GM18507 (cell line): ENCODE results near the gene CDH4.

Experiments
- DNase-seq: peaks from one replicate; pipeline ENCODE4 v3.0.0; 2011; ENCODE audit warnings: low read depth; ENCODE audit not compliant: insufficient read length; ENCODE audit errors: extremely low spot score
- FAIRE-seq: peaks from 2 replicates; lab custom pipeline; 2011; peaks lifted over from hg19 to GRCh38; lab: Jason Lieb, UNC

CDH4 gene

DNA sequence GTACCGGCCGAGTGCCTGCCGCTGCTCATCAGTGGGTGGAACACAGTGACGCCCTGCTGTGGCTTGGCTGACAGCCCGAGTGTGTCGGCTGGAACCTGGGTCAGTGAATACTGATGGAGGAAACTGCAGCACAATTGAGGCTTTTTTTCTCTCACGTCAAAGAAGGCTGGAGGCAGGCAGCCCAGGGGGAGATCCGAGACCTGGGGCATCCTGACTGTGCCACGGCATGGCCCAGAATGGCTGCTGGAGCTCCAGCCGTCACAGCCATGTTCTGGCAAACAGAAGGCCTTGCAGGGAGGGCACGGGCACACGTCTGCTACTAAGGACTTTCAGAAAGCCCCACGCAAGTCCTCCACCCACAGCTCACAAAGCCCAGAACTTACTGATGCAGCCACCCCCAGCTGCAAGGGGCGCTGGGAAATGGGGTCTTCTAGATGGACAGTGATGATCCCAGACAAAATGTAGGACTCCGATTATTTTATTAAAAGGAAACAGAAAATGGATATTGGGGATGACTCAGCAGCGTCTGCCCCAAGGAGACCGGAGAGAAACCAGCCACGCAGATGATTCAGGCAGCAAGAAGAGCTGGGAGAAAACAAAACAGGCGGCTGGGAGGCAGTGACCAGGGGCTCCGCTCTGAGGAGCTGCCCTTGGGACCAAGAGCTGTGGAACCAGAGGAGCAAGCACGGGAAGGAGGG lies 673.6 kb downstream of the CDH4 start:
- no peak for FAIRE-seq
- no peak for DNase-seq

DNA sequence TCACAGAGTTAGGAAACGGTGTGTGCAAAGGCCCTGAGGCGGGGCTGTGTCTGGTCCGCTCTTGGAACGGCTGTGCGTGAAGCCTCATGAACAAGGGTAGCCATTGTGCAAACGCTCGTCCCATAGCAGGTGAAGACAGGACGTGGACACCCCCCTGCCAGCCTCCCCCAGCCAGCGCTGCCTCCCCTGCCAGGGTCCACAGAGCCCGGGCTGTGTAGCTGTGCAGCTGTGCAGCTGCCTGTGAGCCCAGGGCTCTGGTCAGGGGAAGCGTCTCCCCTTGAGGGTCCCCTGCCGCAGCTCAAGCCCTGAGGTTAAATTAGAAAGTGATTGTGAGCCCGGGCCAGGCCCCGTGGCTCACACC lies 674.2 kb downstream of the CDH4 start:
- DNase-seq (no peak), FAIRE-seq (no peak)

DNA sequence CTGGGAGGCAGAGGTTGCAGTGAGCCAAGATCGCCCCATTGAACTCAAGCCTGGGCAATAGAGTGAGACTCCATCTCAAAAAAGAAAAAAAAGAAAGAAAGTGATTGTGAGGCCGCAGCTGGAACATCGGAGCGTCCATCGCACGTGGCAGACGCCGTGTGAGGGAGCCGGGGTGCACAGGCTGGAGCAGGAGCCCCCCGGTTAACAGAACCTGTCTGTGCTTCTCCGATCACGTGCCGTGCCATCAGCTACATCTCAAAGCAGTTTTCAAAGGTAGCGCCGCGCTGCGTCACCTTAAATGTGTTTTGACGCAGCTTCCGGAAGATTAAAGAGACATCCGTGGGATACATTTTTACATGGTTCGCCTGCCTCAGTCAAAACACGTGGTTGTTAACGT lies 674.7 kb downstream of the CDH4 start:
- no peak for FAIRE-seq

DNA sequence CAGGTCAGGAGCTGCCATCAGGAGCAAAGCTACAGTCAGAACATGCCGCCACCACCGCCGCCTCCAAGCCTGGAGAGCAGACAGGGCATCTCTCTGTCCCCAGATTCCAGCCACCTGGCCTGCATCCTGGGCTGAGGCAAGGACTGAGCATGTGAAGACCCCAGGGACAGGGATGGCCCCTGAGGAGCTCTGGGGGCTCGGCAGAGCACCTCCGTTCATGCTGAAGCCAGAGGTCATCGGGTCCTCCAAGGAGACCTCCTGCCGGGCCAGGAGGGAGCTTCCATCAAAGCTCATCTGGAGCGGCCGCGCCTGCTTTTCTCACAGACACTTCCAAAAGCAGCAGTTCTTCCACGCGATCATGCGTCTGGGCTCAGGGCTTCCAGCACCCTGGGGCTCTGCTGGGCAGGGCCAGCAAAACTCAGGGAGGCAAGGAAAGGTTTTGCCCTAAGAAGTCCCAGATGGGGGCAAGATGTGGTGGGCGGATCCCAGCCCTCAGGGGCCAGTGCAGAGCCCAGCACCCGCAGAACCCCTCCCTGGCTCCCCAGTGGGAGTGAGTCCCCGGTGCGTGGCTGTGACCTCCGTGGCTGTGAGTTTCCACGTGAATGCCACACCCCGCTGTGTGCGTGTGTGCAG lies 675.2 kb downstream of the CDH4 start:
- FAIRE-seq = no peak
- no peak for DNase-seq

More for the DNA sequence above, 674.7 kb downstream of the CDH4 start:
- no peak for DNase-seq

DNA sequence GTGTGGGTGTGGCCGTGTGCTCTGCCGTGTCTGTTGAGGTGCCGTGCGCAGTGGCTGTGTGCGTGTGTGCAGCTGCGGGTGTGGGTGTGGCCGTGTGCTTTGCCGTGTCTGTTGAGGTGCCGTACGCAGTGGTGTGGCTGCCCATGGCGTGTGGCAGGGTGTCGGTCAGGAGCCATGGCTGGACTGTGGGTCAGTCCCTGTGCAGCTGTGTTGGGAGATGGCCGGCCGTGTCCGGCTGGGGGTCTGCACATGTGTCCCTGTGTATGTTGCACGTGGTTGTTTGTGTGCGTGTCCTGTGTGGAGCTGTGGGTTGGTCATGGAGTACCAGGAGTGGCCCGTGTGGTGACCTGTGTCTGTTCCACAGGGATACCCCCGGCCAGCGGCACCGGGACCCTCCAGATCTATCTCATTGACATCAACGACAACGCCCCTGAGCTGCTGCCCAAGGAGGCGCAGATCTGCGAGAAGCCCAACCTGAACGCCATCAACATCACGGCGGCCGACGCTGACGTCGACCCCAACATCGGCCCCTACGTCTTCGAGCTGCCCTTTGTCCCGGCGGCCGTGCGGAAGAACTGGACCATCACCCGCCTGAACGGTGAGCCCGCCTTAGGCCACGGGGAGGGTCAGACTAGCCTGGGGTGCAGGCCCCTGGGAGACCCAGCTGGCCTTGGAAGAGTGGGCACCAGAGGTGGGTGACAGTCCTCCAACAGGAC lies 675.9 kb downstream of the CDH4 start:
- DNase-seq = no peak
- no peak for FAIRE-seq

DNA sequence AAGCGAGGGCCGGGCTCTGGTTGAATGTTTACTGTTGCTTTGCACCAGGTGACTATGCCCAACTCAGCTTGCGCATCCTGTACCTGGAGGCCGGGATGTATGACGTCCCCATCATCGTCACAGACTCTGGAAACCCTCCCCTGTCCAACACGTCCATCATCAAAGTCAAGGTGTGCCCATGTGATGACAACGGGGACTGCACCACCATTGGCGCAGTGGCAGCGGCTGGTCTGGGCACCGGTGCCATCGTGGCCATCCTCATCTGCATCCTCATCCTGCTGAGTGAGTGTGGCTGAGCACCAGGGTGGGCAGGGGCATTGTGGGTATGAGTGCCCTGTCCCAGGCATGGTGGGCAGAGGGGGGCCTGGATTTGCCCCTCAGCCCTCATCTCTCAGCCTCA lies 677.5 kb downstream of the CDH4 start:
- FAIRE-seq = no peak
- DNase-seq = no peak

DNA sequence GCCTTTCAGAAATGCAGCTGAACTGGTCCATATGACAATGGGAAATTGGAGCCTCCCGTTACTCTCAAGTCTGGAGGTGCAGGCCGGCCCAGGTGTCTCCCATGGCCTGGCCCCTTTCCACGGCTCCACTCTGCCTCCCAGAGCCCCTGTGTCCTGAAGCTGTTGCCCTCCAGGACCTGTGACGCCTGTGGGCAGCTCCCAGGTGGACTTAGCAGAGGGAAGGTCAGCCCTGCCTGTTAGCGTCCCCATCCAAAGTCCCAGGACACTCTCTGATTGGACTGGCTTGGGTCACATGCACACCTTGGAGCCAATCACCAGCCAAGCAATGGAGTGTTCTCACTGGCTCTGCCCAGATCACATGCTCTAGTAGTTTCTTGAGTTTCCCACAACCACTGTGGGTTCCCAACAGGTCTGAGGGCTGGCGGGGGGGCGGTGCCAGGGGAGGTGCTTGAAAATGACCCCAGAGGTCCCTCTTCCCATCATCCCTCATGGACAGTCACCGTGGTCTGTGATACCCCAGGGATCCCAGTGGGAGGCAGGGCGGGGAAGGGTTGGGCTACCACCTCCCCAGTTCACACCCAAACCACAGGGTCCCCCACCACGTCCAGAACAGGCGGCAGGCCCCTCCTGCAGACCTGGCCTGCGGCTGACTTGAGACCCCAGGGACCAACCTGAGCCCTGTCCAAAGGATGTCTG lies 678.1 kb downstream of the CDH4 start:
- FAIRE-seq (no peak), DNase-seq (no peak)

DNA sequence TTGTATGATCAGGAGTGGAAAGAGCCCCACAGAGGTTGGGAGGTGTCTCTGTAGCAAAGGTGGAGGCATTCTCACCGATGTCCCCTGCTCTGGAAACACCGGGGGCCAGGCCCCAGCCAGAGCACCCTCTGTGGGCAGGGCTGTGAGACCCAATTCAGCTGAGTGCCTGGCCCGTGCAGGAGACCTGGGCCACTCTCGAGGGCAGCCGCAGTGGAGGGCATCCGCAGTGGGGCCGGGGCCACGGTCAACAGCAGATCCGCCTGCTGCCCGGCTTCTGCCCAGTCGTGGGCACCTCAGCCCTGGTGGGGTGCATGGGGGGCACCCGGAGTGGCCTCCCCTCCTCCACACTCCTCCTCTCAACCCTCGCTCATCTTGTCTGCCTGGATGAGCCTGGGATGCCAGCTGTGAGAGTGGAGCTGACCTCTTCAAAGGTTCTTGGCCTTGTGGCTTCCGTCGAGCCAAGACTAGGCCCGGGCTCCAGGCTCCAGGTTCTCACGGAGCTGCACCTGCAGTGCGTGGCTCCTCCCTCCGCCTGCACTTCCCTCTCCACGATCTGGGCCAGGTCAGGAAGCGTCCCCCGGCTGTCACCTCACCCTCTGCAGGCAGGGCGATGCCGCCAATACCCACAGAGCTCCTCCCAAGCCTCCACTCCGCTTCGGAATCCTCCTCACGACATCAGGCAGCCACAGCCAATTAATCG lies 678.9 kb downstream of the CDH4 start:
- no peak for FAIRE-seq
- no peak for DNase-seq

DNA sequence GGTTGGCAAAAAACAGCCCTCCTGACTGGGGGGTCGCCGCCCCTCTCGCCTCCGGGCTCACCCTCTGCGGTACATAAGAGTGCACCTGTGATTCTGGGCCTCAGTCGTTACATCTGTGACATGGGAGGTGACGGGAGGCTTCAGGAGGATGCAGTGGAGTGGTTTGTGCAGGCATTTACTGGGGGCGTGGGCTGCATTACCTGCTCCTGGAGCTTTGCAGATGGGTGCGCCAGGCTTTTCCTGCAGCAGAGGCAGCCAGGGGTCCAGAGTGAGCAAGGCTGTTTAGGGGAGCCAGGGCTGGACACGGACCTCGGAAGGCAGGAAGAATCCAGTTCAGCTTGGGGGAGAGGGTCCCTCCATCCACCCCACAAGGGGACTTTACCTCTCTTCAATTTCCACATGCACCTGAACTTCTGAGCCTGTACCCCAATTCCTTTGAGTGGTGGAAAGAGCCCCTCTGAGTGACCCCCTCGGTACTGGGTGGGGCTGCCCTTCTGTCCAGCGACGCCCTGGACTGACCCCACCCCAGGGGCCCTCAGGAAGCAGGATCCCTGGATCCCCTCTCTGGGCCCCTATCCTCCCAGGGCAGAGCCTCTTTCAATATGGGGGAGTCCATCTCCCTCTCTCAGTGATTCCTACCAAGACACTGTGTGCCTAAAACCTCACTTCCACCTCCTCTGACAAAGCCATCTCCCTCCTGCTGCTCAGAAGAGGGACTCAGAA lies 679.6 kb downstream of the CDH4 start:
- FAIRE-seq = no peak
- no peak for DNase-seq

DNA sequence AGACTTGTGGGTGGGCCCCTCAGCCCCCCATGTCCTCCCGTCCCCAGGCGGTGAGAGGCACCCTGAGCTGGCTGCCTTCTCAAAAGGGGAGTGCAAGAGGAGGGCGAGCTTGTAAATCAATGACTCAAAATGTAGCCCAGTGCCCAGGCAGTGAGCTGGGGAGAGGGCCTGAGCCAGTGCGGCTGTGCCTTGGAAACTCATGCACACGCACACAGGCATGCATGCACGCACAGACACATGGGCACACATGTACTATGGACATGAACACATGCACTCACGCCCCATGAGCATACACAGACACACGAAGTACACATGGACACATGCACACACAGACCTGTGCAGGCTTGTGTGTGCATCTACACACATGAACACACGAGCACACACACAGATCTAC lies 680.1 kb downstream of the CDH4 start:
- DNase-seq = no peak
- FAIRE-seq = no peak

DNA sequence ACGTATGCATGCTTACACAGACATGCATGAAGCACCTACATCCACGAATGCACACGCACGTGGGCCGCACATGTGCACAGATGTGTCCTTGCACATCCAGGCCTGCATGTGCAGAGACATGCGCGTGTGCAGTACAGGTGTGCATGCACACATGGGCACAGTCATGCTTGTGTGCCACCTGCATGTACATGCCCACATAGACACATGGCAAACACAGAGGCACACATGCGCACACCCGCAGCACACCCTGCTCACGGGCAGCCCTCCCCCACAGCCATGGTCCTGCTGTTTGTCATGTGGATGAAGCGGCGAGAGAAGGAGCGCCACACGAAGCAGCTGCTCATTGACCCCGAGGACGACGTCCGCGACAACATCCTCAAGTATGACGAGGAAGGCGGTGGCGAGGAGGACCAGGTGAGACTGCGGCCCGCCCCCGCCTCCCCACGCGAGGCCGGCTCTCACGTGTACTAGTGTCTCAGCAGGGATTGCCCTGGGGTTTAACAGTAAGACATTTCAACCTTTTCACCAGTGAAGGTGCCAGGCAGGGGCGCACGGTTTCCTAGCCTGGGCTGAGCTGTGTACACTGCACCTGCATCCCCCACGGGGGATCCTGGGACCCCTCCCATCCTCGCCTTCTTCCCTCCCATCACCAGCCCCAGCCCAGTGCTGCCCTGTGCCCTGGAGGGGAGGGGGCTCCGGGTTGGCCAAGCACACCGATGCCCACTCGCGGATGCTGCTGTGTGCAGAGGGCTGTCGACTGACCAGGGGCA lies 680.8 kb downstream of the CDH4 start:
- no peak for FAIRE-seq
- no peak for DNase-seq

DNA sequence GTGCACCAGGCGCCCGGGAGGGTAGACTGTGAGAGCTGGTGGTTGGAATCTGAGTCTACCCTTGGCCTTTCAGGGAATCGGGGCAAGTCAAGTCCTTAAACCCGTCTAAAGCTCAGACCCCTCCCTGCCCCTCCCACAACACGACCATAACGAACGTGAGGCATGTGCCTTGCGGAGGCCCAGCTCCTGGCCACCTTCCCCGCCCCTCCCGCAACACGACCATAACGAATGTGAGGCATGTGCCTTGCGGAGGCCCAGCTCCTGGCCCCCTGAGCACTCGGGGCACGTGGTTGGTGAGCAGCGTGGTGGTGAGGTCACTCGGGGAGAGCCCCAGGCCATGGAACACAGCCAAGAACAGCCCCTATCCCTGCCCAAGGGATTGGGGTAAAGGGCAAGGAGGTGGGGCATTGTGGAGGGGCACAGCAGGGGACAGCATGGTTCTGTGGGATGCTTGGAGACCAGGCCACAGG lies 681.5 kb downstream of the CDH4 start:
- FAIRE-seq (no peak), DNase-seq (no peak)

DNA sequence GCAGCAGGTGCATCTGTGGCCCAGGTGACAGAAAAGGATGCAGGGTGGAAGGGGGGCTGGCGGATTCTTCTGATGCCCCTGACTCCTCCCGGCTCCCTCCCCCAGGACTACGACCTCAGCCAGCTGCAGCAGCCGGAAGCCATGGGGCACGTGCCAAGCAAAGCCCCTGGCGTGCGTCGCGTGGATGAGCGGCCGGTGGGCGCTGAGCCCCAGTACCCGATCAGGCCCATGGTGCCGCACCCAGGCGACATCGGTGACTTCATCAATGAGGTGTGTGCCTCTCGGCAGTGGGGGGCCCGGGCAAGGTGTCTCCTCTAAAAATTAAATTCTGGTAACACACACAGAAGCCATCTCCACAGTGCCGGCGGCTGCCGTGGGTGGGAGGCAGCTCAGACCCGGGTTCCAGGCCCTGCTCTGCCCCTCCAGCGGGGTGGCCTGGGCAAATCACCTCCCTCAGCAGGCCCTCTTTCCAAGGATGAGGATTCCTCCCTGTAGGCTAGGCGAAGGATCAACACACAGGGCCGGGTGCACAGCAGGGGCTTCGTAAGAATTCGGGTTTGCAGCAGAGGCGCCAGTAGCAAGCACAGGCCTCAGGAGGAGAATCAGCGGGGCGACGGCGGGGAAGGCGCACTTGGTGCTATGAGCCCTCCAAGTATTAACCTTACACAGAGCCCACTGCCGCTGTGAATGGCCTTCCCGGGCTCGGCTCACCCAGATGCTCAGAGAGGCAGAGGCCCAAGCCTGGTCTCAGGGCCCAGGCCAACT lies 682.1 kb downstream of the CDH4 start:
- DNase-seq = no peak
- no peak for FAIRE-seq

DNA sequence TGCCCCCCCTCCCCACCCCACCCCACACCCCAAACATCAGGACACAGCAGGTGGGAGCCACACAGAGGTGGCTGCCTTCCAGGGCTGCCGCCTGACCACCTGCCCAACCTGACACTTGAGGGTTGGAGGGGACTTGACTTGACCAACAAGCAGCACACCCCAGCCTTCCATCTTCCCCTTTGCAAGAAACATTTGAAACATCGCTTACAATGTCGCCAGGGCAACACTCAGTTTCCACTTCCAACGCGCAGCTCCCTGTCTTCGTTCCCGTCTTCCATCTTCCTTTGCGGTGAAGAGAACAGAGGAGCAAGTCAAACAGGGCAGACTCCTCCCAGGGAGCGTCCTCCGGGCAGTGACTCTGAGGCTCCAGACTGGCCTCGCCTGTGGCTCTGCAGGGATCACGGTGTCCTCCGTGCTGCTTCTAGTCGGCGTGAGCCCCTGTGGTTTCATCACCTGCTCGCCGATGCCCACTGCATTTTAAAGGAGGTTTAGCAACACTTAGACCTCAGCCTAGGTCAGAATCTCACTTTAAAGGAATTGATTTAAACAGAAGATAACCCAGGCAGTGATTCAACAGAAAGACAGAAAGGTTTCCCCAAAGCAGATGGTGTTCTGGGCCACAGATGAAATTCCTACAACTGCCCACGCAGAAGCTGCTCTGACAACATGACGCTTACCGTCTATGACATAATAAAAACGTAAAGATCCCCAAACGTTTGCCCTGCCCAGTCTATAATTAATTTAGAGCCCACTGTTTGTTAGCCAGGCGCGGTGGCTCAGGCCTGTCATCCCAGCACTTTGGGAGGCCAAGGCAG lies 682.9 kb downstream of the CDH4 start:
- FAIRE-seq (no peak), DNase-seq (no peak)

DNA sequence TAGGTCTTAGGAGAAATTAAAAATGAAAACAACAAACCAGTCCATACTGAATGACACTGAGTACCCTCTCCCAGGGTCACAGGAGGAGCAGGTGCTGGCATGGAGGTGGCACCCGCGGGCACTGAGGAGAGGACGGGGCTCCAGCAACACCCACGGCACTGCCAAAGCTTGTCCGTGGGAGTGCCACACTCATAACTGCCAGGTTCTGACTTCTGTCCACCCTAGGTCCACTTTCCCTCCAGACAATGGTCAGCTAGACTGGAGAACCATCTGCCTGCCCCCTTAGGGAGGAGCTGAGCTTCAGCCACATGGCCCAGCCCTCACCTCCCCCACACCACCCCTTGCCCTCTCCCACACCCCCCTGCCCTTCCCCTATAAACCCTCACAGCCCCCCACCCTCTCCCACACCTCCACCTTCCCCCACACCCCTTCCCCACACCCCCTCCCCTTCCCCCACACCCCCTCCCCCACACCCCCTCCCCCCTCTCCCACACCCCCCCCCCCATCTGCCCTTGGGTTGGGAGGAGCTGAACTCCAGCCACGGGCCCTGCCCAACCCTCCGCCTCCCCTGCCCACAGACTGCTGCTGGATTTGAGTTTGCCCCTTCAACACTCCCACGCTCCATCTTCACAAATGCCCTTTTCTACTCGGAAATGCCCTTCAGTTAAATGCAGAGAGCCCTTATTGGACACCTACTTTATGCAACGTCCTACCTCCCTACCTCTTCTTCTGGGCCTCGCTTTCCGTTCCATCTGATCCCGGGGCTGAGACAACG lies 684.1 kb downstream of the CDH4 start:
- no peak for DNase-seq
- FAIRE-seq = no peak

DNA sequence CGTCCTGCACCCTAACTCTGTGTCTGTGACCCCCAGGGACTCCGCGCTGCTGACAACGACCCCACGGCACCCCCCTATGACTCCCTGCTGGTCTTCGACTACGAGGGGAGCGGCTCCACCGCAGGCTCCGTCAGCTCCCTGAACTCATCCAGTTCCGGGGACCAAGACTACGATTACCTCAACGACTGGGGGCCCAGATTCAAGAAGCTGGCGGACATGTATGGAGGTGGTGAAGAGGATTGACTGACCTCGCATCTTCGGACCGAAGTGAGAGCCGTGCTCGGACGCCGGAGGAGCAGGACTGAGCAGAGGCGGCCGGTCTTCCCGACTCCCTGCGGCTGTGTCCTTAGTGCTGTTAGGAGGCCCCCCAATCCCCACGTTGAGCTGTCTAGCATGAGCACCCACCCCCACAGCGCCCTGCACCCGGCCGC lies 684.7 kb downstream of the CDH4 start:
- FAIRE-seq (no peak), DNase-seq (no peak)
